GM12891 (cell line): Measurements from ENCODE around the gene HOXD13.

Experiments used
- DNase-seq: peaks from one replicate; pipeline ENCODE4 v3.0.0; 2011; ENCODE audit warnings: low spot score; ENCODE audit not compliant: insufficient read length
- FAIRE-seq: peaks from 2 replicates; lab custom pipeline; 2011; peaks lifted over from hg19 to GRCh38; lab: Jason Lieb, UNC
- PAX5 ChIP-seq: IDR thresholded peaks from 2 replicates; pipeline ENCODE4 v1.6.1; 2011; ENCODE audit warnings: low read length, moderate library complexity, mild to moderate bottlenecking; ENCODE audit not compliant: insufficient read depth, severe bottlenecking
- POLR2A ChIP-seq: IDR thresholded peaks from 2 replicates; pipeline ENCODE4 v1.6.1; 2011; ENCODE audit warnings: low read depth, low read length, control low read depth
- POLR2AphosphoS5 ChIP-seq: IDR thresholded peaks from 2 replicates; pipeline ENCODE4 v1.6.1; 2011; ENCODE audit warnings: low read depth, low read length, control low read depth
- POU2F2 ChIP-seq: IDR thresholded peaks from 2 replicates; pipeline ENCODE4 v1.6.1; 2011; ENCODE audit warnings: low read depth, mild to moderate bottlenecking, control low read depth, low read length, moderate library complexity
- SPI1 ChIP-seq: IDR thresholded peaks from 2 replicates; pipeline ENCODE4 v1.6.1; 2011; ENCODE audit warnings: low read depth, low read length, control low read depth
- TAF1 ChIP-seq: IDR thresholded peaks from 2 replicates; pipeline ENCODE4 v1.6.1; 2011; ENCODE audit warnings: low read depth, low read length, control low read depth

The HOXD13 gene

GRCh38 chr2:176106581-176107539 is 14.3 kb downstream of the HOXD13 start, which contains the start of gene HOXD11:
Gene HOXD11, plus strand, starts transcription at chr2:176107280. Its CDS starts 76 bp downstream, at chr2:176107356.
- no peak for DNase-seq
- no peak for FAIRE-seq
- no peak for TF ChIP-seq PAX5
- no peak for TF ChIP-seq SPI1
- no peak for TF ChIP-seq POU2F2
- TF ChIP-seq TAF1: no peak
- no peak for TF ChIP-seq POLR2A
- no peak for TF ChIP-seq POLR2AphosphoS5

GRCh38 chr2:176107731-176108181 is 15.2 kb downstream of the HOXD13 start:
- DNase-seq: no peak
- TF ChIP-seq POLR2AphosphoS5: no peak
- no peak for TF ChIP-seq POU2F2
- no peak for TF ChIP-seq POLR2A
- TF ChIP-seq PAX5: no peak
- TF ChIP-seq TAF1: no peak
- no peak for TF ChIP-seq SPI1
- FAIRE-seq: no peak

GRCh38 chr2:176109192-176109901 is 16.8 kb downstream of the HOXD13 start:
- TF ChIP-seq POU2F2: no peak
- FAIRE-seq: no peak
- DNase-seq: no peak

GRCh38 chr2:176109946-176110345 is 17.4 kb downstream of the HOXD13 start:
- no peak for DNase-seq
- TF ChIP-seq POLR2AphosphoS5: no peak
- TF ChIP-seq SPI1: no peak
- TF ChIP-seq TAF1: no peak
- TF ChIP-seq PAX5: no peak
- no peak for TF ChIP-seq POLR2A
- no peak for TF ChIP-seq POU2F2
- FAIRE-seq: no peak

GRCh38 chr2:176110415-176111308 is 18.1 kb downstream of the HOXD13 start:
- TF ChIP-seq PAX5: no peak
- TF ChIP-seq POLR2AphosphoS5: no peak
- no peak for TF ChIP-seq POU2F2
- TF ChIP-seq SPI1: no peak
- TF ChIP-seq POLR2A: no peak
- TF ChIP-seq TAF1: no peak
- DNase-seq: no peak
- FAIRE-seq: no peak

GRCh38 chr2:176111309-176111663 is 18.8 kb downstream of the HOXD13 start:
- FAIRE-seq: no peak
- TF ChIP-seq POLR2A (no peak), POU2F2 (no peak), PAX5 (no peak), POLR2AphosphoS5 (no peak), SPI1 (no peak), TAF1 (no peak)
- DNase-seq: no peak

GRCh38 chr2:176111846-176112374 is 19.4 kb downstream of the HOXD13 start:
- FAIRE-seq: no peak
- DNase-seq: no peak
- TF ChIP-seq TAF1 (no peak), POU2F2 (no peak), POLR2AphosphoS5 (no peak), POLR2A (no peak), PAX5 (no peak), SPI1 (no peak)
